Measurements from ENCODE around the gene GGTLC1. TPM values are rescaled to one million over a fixed set of nuclear protein-coding genes. Genes with fewer than 3 reads are reported as not detected.

Gene GGTLC1
- total and polyA plus RNA-seq, 2 experiments from 2014 or later = not detected

- ATAC-seq = no peak
- no peak for TF ChIP-seq CTCF (conservative IDR thresholded peaks at IDR 0.05; ENCODE audit: low read depth in 2 of 2)
- TF ChIP-seq ZNF114 (CRISPR knock-in tag; IDR thresholded peaks at IDR 0.05) = no peak
- TF ChIP-seq EZH2phosphoT487 (IDR thresholded peaks at IDR 0.05; ENCODE audit: unreplicated experiment) = no peak
- TF ChIP-seq ZNF331 (CRISPR knock-in tag; IDR thresholded peaks at IDR 0.05; ENCODE audit: low read depth) = no peak
- TF ChIP-seq CREB1 (CRISPR knock-in tag; IDR thresholded peaks at IDR 0.05; ENCODE audit: low read depth) = no peak
- TF ChIP-seq NANOG (IDR thresholded peaks at IDR 0.05; ENCODE audit: borderline replicate concordance) = no peak
- TF ChIP-seq EZH2 (IDR thresholded peaks at IDR 0.05; ENCODE audit: low read depth, unreplicated experiment) = no peak
- TF ChIP-seq ZNF462 (CRISPR knock-in tag; IDR thresholded peaks at IDR 0.05) = no peak
- no peak for TF ChIP-seq ETS1 (IDR thresholded peaks at IDR 0.05)
- TF ChIP-seq JUNB (IDR thresholded peaks at IDR 0.05; ENCODE audit: unreplicated experiment) = no peak
- no peak for TF ChIP-seq POLR2AphosphoS5 (IDR thresholded peaks at IDR 0.05; ENCODE audit: low read depth)
- H3K36me3 Mint-ChIP-seq (ENCODE audit: low read depth) = peaks cover 16% of the 10 kb centered on the region
These were observed 21.0 kb downstream of the GGTLC1 start for GRCh38 chr20:23967616-23967979.

More at GRCh38 chr20:23967616-23967979, 21.0 kb downstream of the GGTLC1 start:
- no peak for DNase-seq (ENCODE audit: low spot score)
- peaks cover 41% of the 10 kb centered on the region for H3K9me3 Mint-ChIP-seq
- H3K4me3 ChIP-seq = no peak overlapping the region
- H3K4me1 ChIP-seq (ENCODE audit: insufficient read depth) = peaks cover 13% of the 10 kb centered on the region
- no peak overlapping the region for H3K27ac Mint-ChIP-seq
- peaks cover 5% of the 10 kb centered on the region; the same call in 1 of the 2 replicates for H3K9me2 ChIP-seq (ENCODE audit: insufficient read depth)
- peaks cover 10% of the 10 kb centered on the region; the same call in 2 of the 3 replicates for H3K4me1 Mint-ChIP-seq
- H3K4me3 Mint-ChIP-seq = no peak overlapping the region
- H4K20me1 ChIP-seq (replicated peaks; ENCODE audit: insufficient read depth) = no peaks in the 10 kb centered on the region
- H3K27ac ChIP-seq (ENCODE audit: low read depth) = no peak overlapping the region
- H3K27me3 ChIP-seq (ENCODE audit: insufficient read depth) = no peaks in the 10 kb centered on the region
- no peaks in the 10 kb centered on the region for H3K79me2 ChIP-seq (replicated peaks; ENCODE audit: insufficient read depth)
- no peaks in the 10 kb centered on the region for H3F3A ChIP-seq (replicated peaks; ENCODE audit: low read depth)
- H2AFZ ChIP-seq = no peak overlapping the region
- no peaks in the 10 kb centered on the region for H3K36me3 ChIP-seq (ENCODE audit: insufficient read depth)
- peaks cover 5% of the 10 kb centered on the region for H3K27me3 Mint-ChIP-seq (ENCODE audit: insufficient read depth, low read depth, poor library complexity)
- no peak overlapping the region for H3K4me2 ChIP-seq
